ENCODE measurements around the gene HACD2. TPM values are rescaled to one million over a fixed set of nuclear protein-coding genes. Genes with fewer than 3 reads are reported as not detected.

Gene HACD2
- total and polyA plus RNA-seq, 12 donors = 6.8 to 14.1 (median 10.6) TPM

DNA sequence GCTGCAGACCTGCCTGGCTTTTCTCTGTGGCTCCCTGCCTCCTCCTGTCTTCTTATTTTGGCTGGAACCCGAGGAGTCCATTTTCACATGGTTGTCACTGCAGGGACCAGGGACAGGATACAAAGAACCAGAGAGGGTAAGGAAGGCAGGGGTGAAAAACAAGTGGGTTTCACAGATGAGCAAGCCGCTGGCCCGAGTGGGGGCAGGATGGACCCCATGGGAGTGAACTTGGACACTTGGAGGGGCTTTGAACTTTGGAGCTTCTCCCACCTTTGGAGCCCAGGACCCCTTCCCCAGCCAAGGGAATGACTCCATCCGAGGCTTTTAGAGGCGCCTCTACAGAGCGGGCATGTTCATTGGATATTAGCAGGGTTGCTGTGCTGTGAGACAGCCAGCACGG lies 109.1 kb downstream of the HACD2 start:
- intact Hi-C loops (cut with DNase I) = no loop called here
- no peak for DNase-seq
- ATAC-seq = no peak
- TF ChIP-seq, protein P1, sequence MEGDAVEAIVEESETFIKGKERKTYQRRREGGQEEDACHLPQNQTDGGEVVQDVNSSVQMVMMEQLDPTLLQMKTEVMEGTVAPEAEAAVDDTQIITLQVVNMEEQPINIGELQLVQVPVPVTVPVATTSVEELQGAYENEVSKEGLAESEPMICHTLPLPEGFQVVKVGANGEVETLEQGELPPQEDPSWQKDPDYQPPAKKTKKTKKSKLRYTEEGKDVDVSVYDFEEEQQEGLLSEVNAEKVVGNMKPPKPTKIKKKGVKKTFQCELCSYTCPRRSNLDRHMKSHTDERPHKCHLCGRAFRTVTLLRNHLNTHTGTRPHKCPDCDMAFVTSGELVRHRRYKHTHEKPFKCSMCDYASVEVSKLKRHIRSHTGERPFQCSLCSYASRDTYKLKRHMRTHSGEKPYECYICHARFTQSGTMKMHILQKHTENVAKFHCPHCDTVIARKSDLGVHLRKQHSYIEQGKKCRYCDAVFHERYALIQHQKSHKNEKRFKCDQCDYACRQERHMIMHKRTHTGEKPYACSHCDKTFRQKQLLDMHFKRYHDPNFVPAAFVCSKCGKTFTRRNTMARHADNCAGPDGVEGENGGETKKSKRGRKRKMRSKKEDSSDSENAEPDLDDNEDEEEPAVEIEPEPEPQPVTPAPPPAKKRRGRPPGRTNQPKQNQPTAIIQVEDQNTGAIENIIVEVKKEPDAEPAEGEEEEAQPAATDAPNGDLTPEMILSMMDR (IDR thresholded peaks at IDR 0.05) = no peak
- Histone ChIP-seq H3K4me1 (no peaks in the 10 kb centered on the region), H3K36me3 (no peaks in the 10 kb centered on the region), H3K27ac (no peak overlapping the region), H3K27me3 (peaks cover 0 to 6% (median 0%) of the 10 kb centered on the region in 7 donors), H3K4me3 (no peak overlapping the region), H3K9me3 (no peaks in the 10 kb centered on the region)
- WGBS, 2 donors = 84 to 87% methylated on average over 7 of the region's 7 CpGs

DNA sequence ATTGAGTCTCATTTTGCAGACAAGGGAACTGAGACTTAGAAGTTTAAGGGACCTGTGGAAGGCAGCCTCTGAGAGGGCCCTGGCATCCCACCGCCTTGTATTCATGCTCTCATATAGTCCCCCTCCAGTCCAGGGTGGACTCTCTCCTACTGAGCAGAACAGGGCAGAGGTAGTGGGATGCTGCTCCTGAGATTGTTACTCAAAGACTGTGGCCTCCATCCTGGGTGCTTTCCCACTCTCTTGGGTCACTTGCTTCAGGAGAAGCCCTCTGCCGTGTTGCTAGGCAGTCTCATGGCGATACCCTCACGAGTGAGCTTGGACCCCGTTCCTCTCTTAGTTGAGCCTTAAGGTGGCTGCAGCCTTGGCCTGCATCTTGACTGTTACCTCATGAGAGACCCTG lies 113.7 kb downstream of the HACD2 start:
- intact Hi-C loops (cut with DNase I) = no loop called here
- no peak for ATAC-seq
- WGBS, 2 donors = 93 to 96% methylated on average over 5 of the region's 5 CpGs
- no peak overlapping the region for H3K27ac ChIP-seq
- H3K36me3 ChIP-seq = no peaks in the 10 kb centered on the region
- TF ChIP-seq, protein P1 (IDR thresholded peaks at IDR 0.05) = no peak
- no peaks in the 10 kb centered on the region for H3K9me3 ChIP-seq
- H3K4me1 ChIP-seq = no peaks in the 10 kb centered on the region
- no peak for DNase-seq
- H3K27me3 ChIP-seq = peaks cover 0 to 10% (median 0%) of the 10 kb centered on the region in 7 donors
- H3K4me3 ChIP-seq = no peak overlapping the region

DNA sequence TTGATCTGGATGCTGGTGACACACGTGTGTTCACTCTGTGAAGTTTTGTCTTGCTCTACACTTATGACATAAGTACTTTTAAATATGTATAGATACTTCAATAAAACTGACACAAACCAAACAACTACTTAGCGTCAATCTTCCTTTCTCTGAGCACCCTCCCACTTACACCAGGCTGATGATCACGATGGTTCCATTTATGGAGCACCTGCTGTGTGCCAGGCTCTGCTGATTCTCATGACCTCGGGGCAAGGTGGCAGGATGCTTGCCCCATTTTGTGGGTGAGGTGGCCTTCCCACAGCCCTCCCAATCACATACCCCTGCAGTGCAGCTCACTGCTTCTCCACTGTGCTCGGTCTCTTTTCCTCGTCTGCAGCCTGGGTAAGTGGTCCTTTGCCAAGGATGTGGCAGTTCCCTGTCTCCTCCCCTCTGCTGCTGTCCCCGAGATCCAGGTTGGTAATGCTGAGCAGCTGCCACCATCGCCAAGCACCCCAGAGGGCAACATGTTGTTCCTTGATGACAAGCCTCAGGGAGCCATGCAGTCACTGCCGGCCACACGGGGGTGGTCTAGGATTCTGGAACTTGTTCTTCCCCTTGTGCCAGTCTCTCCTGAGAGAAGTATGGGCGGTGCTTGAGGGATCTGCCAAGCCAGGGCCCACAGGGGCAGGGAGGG lies 115.4 kb downstream of the HACD2 start:
- no peaks in the 10 kb centered on the region for H3K36me3 ChIP-seq
- no peaks in the 10 kb centered on the region for H3K9me3 ChIP-seq
- TF ChIP-seq, protein P1 (IDR thresholded peaks at IDR 0.05) = peak in 1 of 9 donors; percentile 10
- intact Hi-C loops (cut with DNase I) = no loop called here
- ATAC-seq = peak in 1 of 8 donors; percentile 22
- peaks cover 0 to 7% (median 0%) of the 10 kb centered on the region in 7 donors for H3K27me3 ChIP-seq
- no peak overlapping the region for H3K27ac ChIP-seq
- no peak for DNase-seq
- 77% methylated on average over 11 of the region's 11 CpGs for WGBS, 2 donors
- no peaks in the 10 kb centered on the region for H3K4me1 ChIP-seq
- no peak overlapping the region for H3K4me3 ChIP-seq

- Histone ChIP-seq H3K9me3 (no peaks in the 10 kb centered on the region), H3K36me3 (no peaks in the 10 kb centered on the region), H3K4me3 (no peak overlapping the region), H3K27me3 (peaks cover 0 to 10% (median 0%) of the 10 kb centered on the region in 7 donors), H3K4me1 (no peaks in the 10 kb centered on the region), H3K27ac (no peak overlapping the region)
- ATAC-seq (no peak), DNase-seq (no peak)
- TF ChIP-seq, protein P1 (IDR thresholded peaks at IDR 0.05) = no peak
- intact Hi-C loops (cut with DNase I) = no loop called here
- 78 to 88% methylated on average over 5 of the region's 5 CpGs for WGBS, 2 donors
These were observed 117.8 kb downstream of the HACD2 start for GRCh38 chr3:123467046-123467445.
